ENCODE results near the gene NCKAP5.

GRCh38 chr2:133342286-133343017, 225.8 kb downstream of the NCKAP5 start:
- TF ChIP-seq CTCF (IDR thresholded peaks at IDR 0.05) (no peak), POLR2A (IDR thresholded peaks at IDR 0.05) (no peak)
